Natural killer cell (primary cell): ENCODE results near the gene CABP7. TPM values are rescaled to one million over a fixed set of nuclear protein-coding genes. Genes with fewer than 3 reads are reported as not detected.

Source experiments
- ATAC-seq, 3 donors: fragments of 150-1000 bp in 2 of 3; fragments of 200-7000 bp in 1 of 3; cut with Tn5 transposase; 1 replicate in 1 of 3; 2 replicates in 2 of 3; pipeline ENCODE4 v1.10.0; 2021; ENCODE audit warnings: mild to moderate bottlenecking in 2 of 3, moderate library complexity in 2 of 3
- DNase-seq, 2 donors: peaks; one replicate each; pipeline versions ENCODE4 v3.0.0 to v3.0.0-alpha.2; 2013 to 2021; ENCODE audit warnings: mixed read lengths in 1 of 2
- H3K27ac ChIP-seq: one replicate; pipeline ENCODE4 v1.5.1; 2013; ENCODE audit warnings: mild to moderate bottlenecking, low read length
- H3K27me3 ChIP-seq: one replicate; pipeline ENCODE4 v1.6.1; 2013; ENCODE audit warnings: low read length; ENCODE audit not compliant: control insufficient read depth, insufficient read depth
- H3K36me3 ChIP-seq: one replicate; pipeline ENCODE4 v1.6.1; 2013; ENCODE audit warnings: low read length; ENCODE audit not compliant: control insufficient read depth, insufficient read depth
- H3K4me1 ChIP-seq: one replicate; pipeline ENCODE4 v1.6.1; 2013; ENCODE audit warnings: low read length; ENCODE audit not compliant: control insufficient read depth, insufficient read depth
- H3K4me3 ChIP-seq: one replicate; pipeline ENCODE4 v1.5.1; 2013; ENCODE audit warnings: low read length
- H3K9me3 ChIP-seq: one replicate; pipeline ENCODE4 v1.6.1; 2013; ENCODE audit warnings: low read length; ENCODE audit not compliant: control insufficient read depth, insufficient read depth
- H3K27ac Mint-ChIP-seq, 2 donors: one replicate each; pipeline ENCODE4 v1.8.0; 2022; ENCODE audit warnings: mild to moderate bottlenecking in 2 of 2, mixed read lengths in 2 of 2, moderate library complexity in 1 of 2
- H3K27me3 Mint-ChIP-seq, 2 donors: one replicate each; pipeline ENCODE4 v1.8.0; 2022; ENCODE audit warnings: low read depth in 2 of 2, mixed read lengths in 2 of 2
- H3K36me3 Mint-ChIP-seq: one replicate; pipeline ENCODE4 v1.8.0; 2022; ENCODE audit warnings: mixed read lengths
- H3K4me1 Mint-ChIP-seq, 2 donors: one replicate each; pipeline ENCODE4 v1.8.0; 2022; ENCODE audit warnings: mixed read lengths in 2 of 2
- H3K4me3 Mint-ChIP-seq: one replicate; pipeline ENCODE4 v1.8.0; 2022; ENCODE audit warnings: mild to moderate bottlenecking, moderate library complexity, mixed read lengths
- H3K9me3 Mint-ChIP-seq, 2 donors: one replicate each; pipeline ENCODE4 v1.8.0; 2022; ENCODE audit warnings: mixed read lengths in 2 of 2
- WGBS: methylation state at CpG from one replicate; pipeline ENCODE4 v1.1.7; 2013; ENCODE audit warnings: missing lambda C conversion rate; ENCODE audit not compliant: insufficient coverage; 5-methylcytosine and 5-hydroxymethylcytosine counted together
- intact Hi-C: fragments of 100-400 bp; cut with micrococcal nuclease; formaldehyde crosslinking; loops from one replicate; pipeline ENCODE4 v1.14.2; 2022
- total RNA-seq, 4 donors: library from RNA; stranded (reverse); fragments of 120-200 nt in 1 of 4; gene quantifications; one replicate each; pipeline versions ENCODE4 v1.2.3 to v1.2.4, GENCODE V29; 2013 to 2022
- TF ChIP-seq, protein P1 (sequence below): fragments of 200-600 bp; IDR thresholded peaks from one replicate; pipeline ENCODE4 v1.8.0; 2022; ENCODE audit warnings: antibody characterized with exemption

The CABP7 gene
- total RNA-seq, 3 donors from 2014 or later (not counting 1 experiment from before 2014, with no cell fraction given): 0.35 to 0.93 (median 0.54) TPM

DNA sequence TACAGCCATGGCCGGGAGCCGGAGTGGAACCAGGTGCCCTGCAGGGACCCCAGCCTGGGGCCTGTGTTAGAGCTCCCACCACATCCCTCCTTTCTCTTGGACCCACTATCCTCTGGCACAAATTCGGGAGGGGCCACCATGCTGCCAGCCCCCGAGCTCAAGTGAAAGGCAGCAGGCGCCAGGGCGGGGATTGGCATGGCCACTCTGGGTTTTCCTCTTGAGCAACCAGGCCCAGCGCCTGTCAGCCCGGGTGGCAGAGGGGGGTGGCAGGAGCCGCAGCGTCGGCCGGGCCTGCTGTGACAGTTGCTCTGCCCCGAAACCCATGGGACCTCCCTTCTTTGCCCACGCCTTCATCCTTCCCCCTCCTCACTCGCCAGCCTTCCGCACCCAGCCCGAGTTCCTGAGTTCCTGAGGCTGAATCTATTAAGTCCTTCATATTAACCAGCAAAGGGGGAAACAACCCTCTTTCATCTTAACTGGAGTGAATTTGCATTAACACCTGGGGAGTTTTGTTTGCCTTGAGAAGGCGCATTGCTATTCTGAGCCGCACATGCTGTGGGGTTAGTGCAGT is 16.8 kb upstream of the CABP7 start:
- no peak overlapping the region for H3K4me3 ChIP-seq
- intact Hi-C loops: no loop called here
- peaks cover 0 to 9% of the 10 kb centered on the region in 2 donors for H3K27me3 Mint-ChIP-seq
- DNase-seq (no peak), ATAC-seq (no peak)
- H3K4me3 Mint-ChIP-seq: no peak overlapping the region
- no peak overlapping the region for H3K27ac ChIP-seq
- H3K9me3 Mint-ChIP-seq: no peaks in the 10 kb centered on the region
- TF ChIP-seq, protein P1, sequence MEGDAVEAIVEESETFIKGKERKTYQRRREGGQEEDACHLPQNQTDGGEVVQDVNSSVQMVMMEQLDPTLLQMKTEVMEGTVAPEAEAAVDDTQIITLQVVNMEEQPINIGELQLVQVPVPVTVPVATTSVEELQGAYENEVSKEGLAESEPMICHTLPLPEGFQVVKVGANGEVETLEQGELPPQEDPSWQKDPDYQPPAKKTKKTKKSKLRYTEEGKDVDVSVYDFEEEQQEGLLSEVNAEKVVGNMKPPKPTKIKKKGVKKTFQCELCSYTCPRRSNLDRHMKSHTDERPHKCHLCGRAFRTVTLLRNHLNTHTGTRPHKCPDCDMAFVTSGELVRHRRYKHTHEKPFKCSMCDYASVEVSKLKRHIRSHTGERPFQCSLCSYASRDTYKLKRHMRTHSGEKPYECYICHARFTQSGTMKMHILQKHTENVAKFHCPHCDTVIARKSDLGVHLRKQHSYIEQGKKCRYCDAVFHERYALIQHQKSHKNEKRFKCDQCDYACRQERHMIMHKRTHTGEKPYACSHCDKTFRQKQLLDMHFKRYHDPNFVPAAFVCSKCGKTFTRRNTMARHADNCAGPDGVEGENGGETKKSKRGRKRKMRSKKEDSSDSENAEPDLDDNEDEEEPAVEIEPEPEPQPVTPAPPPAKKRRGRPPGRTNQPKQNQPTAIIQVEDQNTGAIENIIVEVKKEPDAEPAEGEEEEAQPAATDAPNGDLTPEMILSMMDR: no peak
- H3K4me1 Mint-ChIP-seq: peaks cover 0 to 10% of the 10 kb centered on the region in 2 donors
- H3K27me3 ChIP-seq: no peaks in the 10 kb centered on the region
- peaks cover 3% of the 10 kb centered on the region for H3K4me1 ChIP-seq
- no peak overlapping the region for H3K27ac Mint-ChIP-seq
- no peaks in the 10 kb centered on the region for H3K36me3 Mint-ChIP-seq
- no peaks in the 10 kb centered on the region for H3K9me3 ChIP-seq
- no peaks in the 10 kb centered on the region for H3K36me3 ChIP-seq
- WGBS: 21% methylated on average over 17 of the region's 19 CpGs

DNA sequence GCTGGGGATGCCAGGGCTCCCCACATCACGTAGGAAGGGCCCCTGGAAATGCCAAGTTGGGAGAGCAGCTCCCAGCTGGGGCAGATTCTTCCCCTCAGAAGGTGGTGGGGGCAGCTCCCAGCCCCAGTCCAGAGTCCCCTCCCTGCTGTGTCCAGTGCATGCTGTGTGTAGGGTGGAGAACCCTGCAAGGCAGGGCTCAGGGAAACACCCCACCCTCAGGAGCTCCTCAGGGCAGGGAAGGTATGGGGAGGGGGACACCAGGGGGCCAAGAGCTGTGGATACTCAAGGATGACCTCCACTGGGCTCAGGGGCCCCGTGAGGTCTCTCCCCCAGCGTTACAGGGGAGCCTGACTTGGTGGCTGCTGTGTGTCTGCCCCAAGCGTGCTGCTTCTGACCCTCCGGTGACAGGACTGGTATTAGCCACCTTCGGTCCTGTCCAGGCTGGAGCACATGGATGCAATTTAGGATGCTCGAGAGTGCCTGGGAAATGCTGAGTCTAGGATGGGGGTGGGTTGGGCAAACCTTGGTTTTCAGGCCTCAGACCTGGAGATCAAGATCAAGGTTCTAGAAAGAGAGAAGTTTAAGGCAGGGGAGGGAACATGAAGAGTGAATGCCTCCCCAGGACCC is 16.1 kb upstream of the CABP7 start:
- 80% methylated on average over 7 of the region's 7 CpGs for WGBS
- no peaks in the 10 kb centered on the region for H3K9me3 Mint-ChIP-seq
- intact Hi-C loops: no loop called here
- peaks cover 0 to 9% of the 10 kb centered on the region in 2 donors for H3K27me3 Mint-ChIP-seq
- no peaks in the 10 kb centered on the region for H3K36me3 Mint-ChIP-seq
- H3K4me1 Mint-ChIP-seq: peaks cover 0 to 10% of the 10 kb centered on the region in 2 donors
- Histone ChIP-seq H3K36me3 (no peaks in the 10 kb centered on the region), H3K27ac (no peak overlapping the region), H3K4me3 (no peak overlapping the region), H3K9me3 (no peaks in the 10 kb centered on the region), H3K4me1 (peaks cover 3% of the 10 kb centered on the region), H3K27me3 (no peaks in the 10 kb centered on the region)
- no peak overlapping the region for H3K27ac Mint-ChIP-seq
- H3K4me3 Mint-ChIP-seq: no peak overlapping the region
- TF ChIP-seq, protein P1: no peak
- no peak for ATAC-seq
- no peak for DNase-seq

DNA sequence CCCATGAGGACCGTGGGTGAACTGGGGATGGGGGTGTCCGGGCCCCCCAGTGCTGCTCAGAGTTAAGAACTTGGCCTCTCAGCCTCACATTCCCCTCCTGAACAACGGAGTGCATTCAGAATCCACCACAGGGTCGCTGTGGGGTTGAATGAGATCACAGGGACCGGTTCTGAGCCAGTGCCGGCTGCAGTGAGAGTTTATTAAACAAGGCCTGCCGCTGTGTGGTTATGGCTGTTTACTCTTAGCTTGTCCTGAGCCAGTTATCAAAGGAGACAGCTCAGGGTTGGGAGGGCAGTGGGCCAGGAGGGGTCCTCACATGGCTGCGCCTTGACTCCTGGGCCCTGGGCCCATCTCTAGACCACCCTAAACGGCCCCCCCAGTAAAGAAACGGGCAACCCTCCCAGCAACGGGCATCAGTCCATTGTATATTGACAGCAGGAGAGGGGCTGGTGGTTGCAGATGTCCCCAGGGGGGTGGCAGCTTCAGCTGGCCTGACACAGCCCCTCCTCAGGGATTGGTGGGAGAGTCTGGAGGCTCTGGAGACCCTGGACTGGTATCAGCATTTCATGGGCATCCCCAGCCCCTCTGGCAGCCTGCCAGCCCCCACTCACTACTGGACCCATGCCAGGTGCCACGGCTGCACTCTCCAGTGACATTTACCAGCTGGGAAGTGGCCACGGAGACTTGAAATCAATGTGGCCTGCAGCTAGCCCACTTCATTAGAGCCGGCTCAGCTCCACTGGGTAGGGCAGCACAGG is 15.1 kb upstream of the CABP7 start:
- H3K9me3 Mint-ChIP-seq: no peaks in the 10 kb centered on the region
- intact Hi-C loops: no loop called here
- Histone ChIP-seq H3K4me1 (peaks cover 3% of the 10 kb centered on the region), H3K9me3 (no peaks in the 10 kb centered on the region), H3K27me3 (no peaks in the 10 kb centered on the region), H3K27ac (no peak overlapping the region), H3K36me3 (no peaks in the 10 kb centered on the region), H3K4me3 (no peak overlapping the region)
- peaks cover 0 to 10% of the 10 kb centered on the region in 2 donors for H3K4me1 Mint-ChIP-seq
- TF ChIP-seq, protein P1: no peak
- 69% methylated on average over 10 of the region's 14 CpGs for WGBS
- no peak for ATAC-seq
- H3K4me3 Mint-ChIP-seq: no peak overlapping the region
- no peak for DNase-seq
- no peak overlapping the region for H3K27ac Mint-ChIP-seq
- no peaks in the 10 kb centered on the region for H3K36me3 Mint-ChIP-seq
- H3K27me3 Mint-ChIP-seq: peaks cover 0 to 9% of the 10 kb centered on the region in 2 donors
